Activated naive CD4-positive, alpha-beta T cell treated with anti-CD3 and anti-CD28 coated beads, Interleukin-2, amount 50 U/mL, for 72 hours (primary cell): Measurements from ENCODE around the gene TTC4. TPM values are rescaled to one million over a fixed set of nuclear protein-coding genes. Genes with fewer than 3 reads are reported as not detected.

Source experiments
- ATAC-seq, 2 donors: fragments of 150-1000 bp; cut with Tn5 transposase; 2 replicates each; pipeline ENCODE4 v1.10.0; 2021; ENCODE audit warnings: mild to moderate bottlenecking in 2 of 2, moderate library complexity in 2 of 2
- DNase-seq, 2 donors: peaks; one replicate each; pipeline ENCODE4 v3.0.0; 2021 to 2022; ENCODE audit warnings: low spot score in 2 of 2
- H3K27ac Mint-ChIP-seq, 2 donors: one replicate each; pipeline ENCODE4 v1.8.0; 2022; ENCODE audit warnings: mild to moderate bottlenecking in 2 of 2, mixed read lengths in 2 of 2
- H3K36me3 Mint-ChIP-seq, 2 donors: one replicate each; pipeline ENCODE4 v1.8.0; 2022; ENCODE audit warnings: mixed read lengths in 2 of 2
- H3K9me3 Mint-ChIP-seq, 2 donors: one replicate each; pipeline ENCODE4 v1.8.0; 2022; ENCODE audit warnings: mixed read lengths in 2 of 2
- total RNA-seq, 2 donors: library from RNA; stranded (reverse); gene quantifications; one replicate each; pipeline ENCODE4 v1.2.3, GENCODE V29; 2022

TTC4 gene
- total RNA-seq, 2 donors from 2014 or later = 18.7 to 25.9 TPM

GRCh38 chr1:54728027-54728426 is 12.4 kb downstream of the TTC4 start:
- no peaks in the 10 kb centered on the region for H3K9me3 Mint-ChIP-seq
- ATAC-seq = no peak
- H3K36me3 Mint-ChIP-seq = peaks cover 27% of the 10 kb centered on the region in 2 donors
- peak overlapping the region; percentile 5 to 9 for H3K27ac Mint-ChIP-seq
- DNase-seq = no peak

GRCh38 chr1:54736685-54737084 is 21.0 kb downstream of the TTC4 start:
- peaks cover 14% of the 10 kb centered on the region in 2 donors for H3K36me3 Mint-ChIP-seq
- H3K27ac Mint-ChIP-seq = peak overlapping the region; percentile 23 to 76
- DNase-seq = no peak
- no peak for ATAC-seq
- no peaks in the 10 kb centered on the region for H3K9me3 Mint-ChIP-seq

GRCh38 chr1:54738244-54738643 is 22.6 kb downstream of the TTC4 start:
- DNase-seq (no peak), ATAC-seq (no peak)
- H3K36me3 Mint-ChIP-seq = peaks cover 14 to 15% of the 10 kb centered on the region in 2 donors
- H3K27ac Mint-ChIP-seq = no peak overlapping the region
- no peaks in the 10 kb centered on the region for H3K9me3 Mint-ChIP-seq

- Mint-ChIP-seq H3K27ac (peak overlapping the region in 1 of 2 donors; percentile 44), H3K9me3 (no peaks in the 10 kb centered on the region), H3K36me3 (peaks cover 7 to 14% of the 10 kb centered on the region in 2 donors)
- DNase-seq = no peak
- no peak for ATAC-seq
Measured at GRCh38 chr1:54741531-54741930, 25.9 kb downstream of the TTC4 start.

- ATAC-seq = no peak
- Mint-ChIP-seq H3K9me3 (no peaks in the 10 kb centered on the region), H3K36me3 (peaks cover 7 to 8% of the 10 kb centered on the region in 2 donors), H3K27ac (peak overlapping the region in 1 of 2 donors; percentile 44)
- no peak for DNase-seq
Measured at GRCh38 chr1:54742282-54742681, 26.6 kb downstream of the TTC4 start.

GRCh38 chr1:54743416-54744226 is 28.0 kb downstream of the TTC4 start:
- no peak for ATAC-seq
- no peak for DNase-seq
- peak overlapping the region in 1 of 2 donors; percentile 45 for H3K27ac Mint-ChIP-seq
- peaks cover 4 to 7% of the 10 kb centered on the region in 2 donors for H3K36me3 Mint-ChIP-seq
- no peaks in the 10 kb centered on the region for H3K9me3 Mint-ChIP-seq

- no peak overlapping the region for H3K27ac Mint-ChIP-seq
- ATAC-seq = no peak
- no peaks in the 10 kb centered on the region for H3K9me3 Mint-ChIP-seq
- no peak for DNase-seq
- peaks cover 4 to 7% of the 10 kb centered on the region in 2 donors for H3K36me3 Mint-ChIP-seq
Measured at GRCh38 chr1:54744696-54745095, 29.0 kb downstream of the TTC4 start.

- ATAC-seq (no peak), DNase-seq (no peak)
- H3K27ac Mint-ChIP-seq = peak overlapping the region in 1 of 2 donors; percentile 50
- H3K9me3 Mint-ChIP-seq = no peaks in the 10 kb centered on the region
- H3K36me3 Mint-ChIP-seq = peaks cover 4 to 7% of the 10 kb centered on the region in 2 donors
Measured at GRCh38 chr1:54745274-54745673, 29.6 kb downstream of the TTC4 start.

GRCh38 chr1:54745864-54746263 is 30.2 kb downstream of the TTC4 start:
- DNase-seq (no peak), ATAC-seq (no peak)
- Mint-ChIP-seq H3K36me3 (peaks cover 4 to 7% of the 10 kb centered on the region in 2 donors), H3K9me3 (no peaks in the 10 kb centered on the region), H3K27ac (no peak overlapping the region)

GRCh38 chr1:54748094-54748835 is 32.6 kb downstream of the TTC4 start:
- DNase-seq (no peak), ATAC-seq (no peak)
- no peak overlapping the region for H3K27ac Mint-ChIP-seq
- no peaks in the 10 kb centered on the region for H3K36me3 Mint-ChIP-seq
- H3K9me3 Mint-ChIP-seq = no peaks in the 10 kb centered on the region

- Mint-ChIP-seq H3K9me3 (no peaks in the 10 kb centered on the region), H3K36me3 (no peaks in the 10 kb centered on the region), H3K27ac (no peak overlapping the region)
- no peak for DNase-seq
- ATAC-seq = no peak
Measured at GRCh38 chr1:54750596-54750995, 34.9 kb downstream of the TTC4 start.

GRCh38 chr1:54751426-54751825 is 35.8 kb downstream of the TTC4 start:
- Mint-ChIP-seq H3K27ac (no peak overlapping the region), H3K36me3 (no peaks in the 10 kb centered on the region), H3K9me3 (no peaks in the 10 kb centered on the region)
- DNase-seq (no peak), ATAC-seq (no peak)

GRCh38 chr1:54754045-54754444 is 38.4 kb downstream of the TTC4 start:
- ATAC-seq (no peak), DNase-seq (no peak)
- H3K9me3 Mint-ChIP-seq = no peaks in the 10 kb centered on the region
- H3K27ac Mint-ChIP-seq = no peak overlapping the region
- H3K36me3 Mint-ChIP-seq = no peaks in the 10 kb centered on the region

- Mint-ChIP-seq H3K27ac (no peak overlapping the region), H3K9me3 (no peaks in the 10 kb centered on the region), H3K36me3 (no peaks in the 10 kb centered on the region)
- ATAC-seq = no peak
- DNase-seq = no peak
Measured at GRCh38 chr1:54754486-54755285, 39.0 kb downstream of the TTC4 start.

GRCh38 chr1:54757833-54758232 is 42.2 kb downstream of the TTC4 start:
- DNase-seq (no peak), ATAC-seq (no peak)
- Mint-ChIP-seq H3K27ac (no peak overlapping the region), H3K36me3 (no peaks in the 10 kb centered on the region), H3K9me3 (no peaks in the 10 kb centered on the region)

- Mint-ChIP-seq H3K36me3 (peaks cover 0 to under 1% of the 10 kb centered on the region in 2 donors), H3K27ac (peak overlapping the region in 1 of 2 donors; percentile 11), H3K9me3 (no peaks in the 10 kb centered on the region)
- DNase-seq (no peak), ATAC-seq (no peak)
Measured at GRCh38 chr1:54758678-54759348, 43.2 kb downstream of the TTC4 start.
